ENCODE measurements around the gene TEAD1.

DNA sequence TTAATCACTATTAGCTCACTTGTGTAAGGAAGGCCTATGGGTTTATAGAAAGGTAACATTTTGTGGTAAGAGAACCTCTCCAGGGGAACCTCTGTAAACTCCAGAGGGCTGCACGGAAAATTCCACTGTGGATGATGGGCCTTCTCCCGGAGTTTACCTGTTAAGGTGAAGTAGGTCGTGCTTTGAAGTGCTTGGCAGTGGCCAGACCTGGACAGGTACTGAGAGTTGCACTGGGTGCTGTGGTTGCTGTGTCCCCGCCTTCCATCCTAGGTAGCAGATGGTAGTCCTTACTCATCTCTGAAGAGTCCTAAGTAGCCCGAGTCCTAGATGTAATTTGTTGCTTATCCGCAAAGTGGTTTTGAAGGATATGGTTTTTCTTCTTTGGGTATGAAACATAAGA lies 133.4 kb downstream of the TEAD1 start:
- TF ChIP-seq CEBPB (IDR thresholded peaks at IDR 0.05) (no peak), PBX3 (IDR thresholded peaks at IDR 0.05) (no peak), RFX5 (IDR thresholded peaks at IDR 0.05) (no peak), REST (IDR thresholded peaks at IDR 0.05) (no peak), BHLHE40 (IDR thresholded peaks at IDR 0.05; ENCODE audit: low read depth, low read length) (no peak), POLR2A (IDR thresholded peaks at IDR 0.05; ENCODE audit: low read length) (no peak), E2F6 (IDR thresholded peaks at IDR 0.05; ENCODE audit: borderline replicate concordance, low read depth) (no peak)
- TF ChIP-seq, protein P1, sequence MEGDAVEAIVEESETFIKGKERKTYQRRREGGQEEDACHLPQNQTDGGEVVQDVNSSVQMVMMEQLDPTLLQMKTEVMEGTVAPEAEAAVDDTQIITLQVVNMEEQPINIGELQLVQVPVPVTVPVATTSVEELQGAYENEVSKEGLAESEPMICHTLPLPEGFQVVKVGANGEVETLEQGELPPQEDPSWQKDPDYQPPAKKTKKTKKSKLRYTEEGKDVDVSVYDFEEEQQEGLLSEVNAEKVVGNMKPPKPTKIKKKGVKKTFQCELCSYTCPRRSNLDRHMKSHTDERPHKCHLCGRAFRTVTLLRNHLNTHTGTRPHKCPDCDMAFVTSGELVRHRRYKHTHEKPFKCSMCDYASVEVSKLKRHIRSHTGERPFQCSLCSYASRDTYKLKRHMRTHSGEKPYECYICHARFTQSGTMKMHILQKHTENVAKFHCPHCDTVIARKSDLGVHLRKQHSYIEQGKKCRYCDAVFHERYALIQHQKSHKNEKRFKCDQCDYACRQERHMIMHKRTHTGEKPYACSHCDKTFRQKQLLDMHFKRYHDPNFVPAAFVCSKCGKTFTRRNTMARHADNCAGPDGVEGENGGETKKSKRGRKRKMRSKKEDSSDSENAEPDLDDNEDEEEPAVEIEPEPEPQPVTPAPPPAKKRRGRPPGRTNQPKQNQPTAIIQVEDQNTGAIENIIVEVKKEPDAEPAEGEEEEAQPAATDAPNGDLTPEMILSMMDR (IDR thresholded peaks at IDR 0.05) = no peak
- TF ChIP-seq, protein P2, sequence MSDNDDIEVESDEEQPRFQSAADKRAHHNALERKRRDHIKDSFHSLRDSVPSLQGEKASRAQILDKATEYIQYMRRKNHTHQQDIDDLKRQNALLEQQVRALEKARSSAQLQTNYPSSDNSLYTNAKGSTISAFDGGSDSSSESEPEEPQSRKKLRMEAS (IDR thresholded peaks at IDR 0.05) = no peak

Data from A549 (cell line).